IPS-20b (cell line): ENCODE measurements around the gene CHKA.
A peak's percentile ranks its signal among the peaks of the same experiment; 100 is the strongest.

Source experiments
- H3K27ac ChIP-seq: one replicate; pipeline ENCODE4 v1.5.1; 2013; ENCODE audit warnings: low read length
- H3K27me3 ChIP-seq: 2 replicates; pipeline ENCODE4 v1.6.1; 2013; ENCODE audit warnings: mild to moderate bottlenecking, low read length, inconsistent platforms; ENCODE audit not compliant: insufficient read depth
- H3K36me3 ChIP-seq: 2 replicates; pipeline ENCODE4 v1.6.1; 2013; ENCODE audit warnings: low read depth, mild to moderate bottlenecking, inconsistent platforms, low read length, moderate library complexity; ENCODE audit not compliant: insufficient read depth
- H3K4me1 ChIP-seq: 2 replicates; pipeline ENCODE4 v1.6.1; 2013; ENCODE audit warnings: mild to moderate bottlenecking, control low read depth, inconsistent platforms, low read length, moderate library complexity; ENCODE audit not compliant: insufficient read depth
- H3K4me3 ChIP-seq: 2 replicates; pipeline ENCODE4 v1.5.1; 2013; ENCODE audit warnings: mild to moderate bottlenecking, low read length, inconsistent platforms
- H3K9ac ChIP-seq: 2 replicates; pipeline ENCODE4 v1.6.1; 2013; ENCODE audit warnings: low read depth, mild to moderate bottlenecking, inconsistent platforms, low read length, moderate library complexity
- H3K9me3 ChIP-seq: 2 replicates; pipeline ENCODE4 v1.6.1; 2013; ENCODE audit warnings: mild to moderate bottlenecking, low read depth, low read length, inconsistent platforms; ENCODE audit not compliant: insufficient read depth

CHKA gene

GRCh38 chr11:68141246-68142027 is 20.2 kb upstream of the CHKA start:
- H3K9ac ChIP-seq = no peak overlapping the region

GRCh38 chr11:68140496-68141245 is 19.5 kb upstream of the CHKA start:
- Histone ChIP-seq H3K9me3 (peaks cover 5% of the 10 kb centered on the region; the same call in 1 of the 2 replicates), H3K4me1 (no peaks in the 10 kb centered on the region), H3K4me3 (no peak overlapping the region), H3K9ac (no peak overlapping the region), H3K27me3 (no peaks in the 10 kb centered on the region), H3K36me3 (no peaks in the 10 kb centered on the region), H3K27ac (no peak overlapping the region)

More at GRCh38 chr11:68141246-68142027, 20.2 kb upstream of the CHKA start:
- no peak overlapping the region for H3K27ac ChIP-seq
- no peaks in the 10 kb centered on the region for H3K36me3 ChIP-seq
- no peak overlapping the region for H3K4me3 ChIP-seq
- H3K27me3 ChIP-seq = no peaks in the 10 kb centered on the region
- H3K4me1 ChIP-seq = no peaks in the 10 kb centered on the region
- H3K9me3 ChIP-seq = no peaks in the 10 kb centered on the region

- H3K4me1 ChIP-seq = no peaks in the 10 kb centered on the region
- peaks cover 25% of the 10 kb centered on the region for H3K9me3 ChIP-seq
- no peaks in the 10 kb centered on the region for H3K36me3 ChIP-seq
- H3K4me3 ChIP-seq = no peak overlapping the region
- H3K27ac ChIP-seq = no peak overlapping the region
- no peak overlapping the region for H3K9ac ChIP-seq
- H3K27me3 ChIP-seq = no peaks in the 10 kb centered on the region
Measured at GRCh38 chr11:68138237-68138636, 17.0 kb upstream of the CHKA start.

GRCh38 chr11:68137833-68138232 is 16.6 kb upstream of the CHKA start:
- H3K4me1 ChIP-seq = no peaks in the 10 kb centered on the region
- H3K9me3 ChIP-seq = peaks cover 26% of the 10 kb centered on the region
- H3K4me3 ChIP-seq = no peak overlapping the region
- no peak overlapping the region for H3K9ac ChIP-seq
- no peaks in the 10 kb centered on the region for H3K27me3 ChIP-seq
- H3K36me3 ChIP-seq = no peaks in the 10 kb centered on the region
- H3K27ac ChIP-seq = no peak overlapping the region

- Histone ChIP-seq H3K27ac (no peak overlapping the region), H3K9me3 (peaks cover 33% of the 10 kb centered on the region), H3K9ac (no peak overlapping the region)
Measured at GRCh38 chr11:68136866-68137265, 15.7 kb upstream of the CHKA start.

GRCh38 chr11:68135161-68135560 is 14.0 kb upstream of the CHKA start:
- H3K27me3 ChIP-seq = no peaks in the 10 kb centered on the region
- peaks cover 44% of the 10 kb centered on the region for H3K9me3 ChIP-seq
- H3K4me3 ChIP-seq = no peak overlapping the region
- H3K36me3 ChIP-seq = no peaks in the 10 kb centered on the region
- no peak overlapping the region for H3K27ac ChIP-seq
- H3K4me1 ChIP-seq = no peaks in the 10 kb centered on the region
- no peak overlapping the region for H3K9ac ChIP-seq

More at GRCh38 chr11:68136866-68137265, 15.7 kb upstream of the CHKA start:
- Histone ChIP-seq H3K36me3 (no peaks in the 10 kb centered on the region), H3K27me3 (no peaks in the 10 kb centered on the region), H3K4me3 (no peak overlapping the region), H3K4me1 (no peaks in the 10 kb centered on the region)

- peaks cover 47% of the 10 kb centered on the region for H3K9me3 ChIP-seq
- H3K4me1 ChIP-seq = peaks cover 5% of the 10 kb centered on the region; the same call in 1 of the 2 replicates
- H3K27ac ChIP-seq = no peak overlapping the region
Measured at GRCh38 chr11:68133761-68134160, 12.6 kb upstream of the CHKA start.

GRCh38 chr11:68130121-68130520 is 8.9 kb upstream of the CHKA start:
- H3K36me3 ChIP-seq = no peaks in the 10 kb centered on the region
- peaks cover 39% of the 10 kb centered on the region for H3K9me3 ChIP-seq
- H3K9ac ChIP-seq = no peak overlapping the region
- H3K4me1 ChIP-seq = peaks cover 32% of the 10 kb centered on the region
- H3K27ac ChIP-seq = no peak overlapping the region
- H3K27me3 ChIP-seq = no peaks in the 10 kb centered on the region
- no peak overlapping the region for H3K4me3 ChIP-seq

More at GRCh38 chr11:68133761-68134160, 12.6 kb upstream of the CHKA start:
- H3K36me3 ChIP-seq = no peaks in the 10 kb centered on the region
- H3K9ac ChIP-seq = no peak overlapping the region
- no peaks in the 10 kb centered on the region for H3K27me3 ChIP-seq
- H3K4me3 ChIP-seq = no peak overlapping the region

GRCh38 chr11:68128682-68129327 is 7.6 kb upstream of the CHKA start:
- H3K27me3 ChIP-seq = no peaks in the 10 kb centered on the region
- peaks cover 27% of the 10 kb centered on the region for H3K9me3 ChIP-seq
- no peaks in the 10 kb centered on the region for H3K36me3 ChIP-seq
- H3K4me3 ChIP-seq = peak overlapping the region; percentile 58; the same call in 1 of the 2 replicates
- H3K4me1 ChIP-seq = peaks cover 33% of the 10 kb centered on the region
- H3K9ac ChIP-seq = peak overlapping the region; percentile 70
- peak overlapping the region; percentile 92 for H3K27ac ChIP-seq

- Histone ChIP-seq H3K27ac (peak overlapping the region; percentile 98), H3K4me3 (peak overlapping the region; percentile 58; the same call in 1 of the 2 replicates), H3K36me3 (no peaks in the 10 kb centered on the region), H3K9ac (peak overlapping the region; percentile 87), H3K9me3 (peaks cover 20% of the 10 kb centered on the region), H3K27me3 (no peaks in the 10 kb centered on the region), H3K4me1 (peaks cover 34% of the 10 kb centered on the region)
Measured at GRCh38 chr11:68127714-68128681, 6.8 kb upstream of the CHKA start.

GRCh38 chr11:68125164-68125563 is 4.0 kb upstream of the CHKA start:
- H3K9ac ChIP-seq = no peak overlapping the region
- H3K9me3 ChIP-seq = peaks cover 2% of the 10 kb centered on the region
- H3K4me1 ChIP-seq = peaks cover 42% of the 10 kb centered on the region
- no peak overlapping the region for H3K4me3 ChIP-seq
- no peak overlapping the region for H3K27ac ChIP-seq
- no peaks in the 10 kb centered on the region for H3K36me3 ChIP-seq
- no peaks in the 10 kb centered on the region for H3K27me3 ChIP-seq
